ENCODE data around the gene CDIPT. TPM values are rescaled to one million over a fixed set of nuclear protein-coding genes. Genes with fewer than 3 reads are reported as not detected.

CDIPT gene
- total and polyA plus RNA-seq, 2 of the 13 experiments (the other 11 are each of a cell fraction or from before 2014, with no cell fraction given), result 54.9 to 97.5 TPM

GRCh38 chr16:29900888-29901606, 38.0 kb upstream of the CDIPT start (continued):
- TF ChIP-seq ZNF556 (CRISPR knock-in tag; IDR thresholded peaks at IDR 0.05; ENCODE audit: borderline replicate concordance) (0 out of 2 replicates have a peak, but pooled peaks have one; percentile 2), AGO1 (IDR thresholded peaks at IDR 0.05; ENCODE audit: low read depth, low read length, poor library complexity, severe bottlenecking) (peak; percentile 51), TIGD3 (CRISPR knock-in tag; IDR thresholded peaks at IDR 0.05; ENCODE audit: borderline replicate concordance) (no peak), JUND (CRISPR knock-in tag; IDR thresholded peaks at IDR 0.05) (no peak), ETS1 (CRISPR knock-in tag; IDR thresholded peaks at IDR 0.05) (no peak), WIZ (CRISPR knock-in tag; IDR thresholded peaks at IDR 0.05) (0 out of 2 replicates have a peak, but pooled peaks have one; percentile 34), REL (CRISPR knock-in tag; conservative IDR thresholded peaks at IDR 0.05) (no peak), THAP9 (CRISPR knock-in tag; IDR thresholded peaks at IDR 0.05; ENCODE audit: borderline replicate concordance) (no peak), SMAD9 (CRISPR knock-in tag; IDR thresholded peaks at IDR 0.05) (no peak), ZNF432 (CRISPR knock-in tag; IDR thresholded peaks at IDR 0.05; ENCODE audit: borderline replicate concordance) (no peak), KDM6A (CRISPR knock-in tag; IDR thresholded peaks at IDR 0.05; ENCODE audit: low read depth) (0 out of 2 replicates have a peak, but pooled peaks have one; percentile 6), ZBTB2 (CRISPR knock-in tag; IDR thresholded peaks at IDR 0.05; ENCODE audit: low read depth) (no peak), ZNF451 (CRISPR knock-in tag; IDR thresholded peaks at IDR 0.05) (no peak), ZKSCAN8 (CRISPR knock-in tag; IDR thresholded peaks at IDR 0.05; ENCODE audit: borderline replicate concordance) (no peak), NR2F1 (CRISPR knock-in tag; IDR thresholded peaks at IDR 0.05) (no peak), ZNF530 (CRISPR knock-in tag; IDR thresholded peaks at IDR 0.05; ENCODE audit: low read depth) (no peak)
- TF ChIP-seq, protein P1, sequence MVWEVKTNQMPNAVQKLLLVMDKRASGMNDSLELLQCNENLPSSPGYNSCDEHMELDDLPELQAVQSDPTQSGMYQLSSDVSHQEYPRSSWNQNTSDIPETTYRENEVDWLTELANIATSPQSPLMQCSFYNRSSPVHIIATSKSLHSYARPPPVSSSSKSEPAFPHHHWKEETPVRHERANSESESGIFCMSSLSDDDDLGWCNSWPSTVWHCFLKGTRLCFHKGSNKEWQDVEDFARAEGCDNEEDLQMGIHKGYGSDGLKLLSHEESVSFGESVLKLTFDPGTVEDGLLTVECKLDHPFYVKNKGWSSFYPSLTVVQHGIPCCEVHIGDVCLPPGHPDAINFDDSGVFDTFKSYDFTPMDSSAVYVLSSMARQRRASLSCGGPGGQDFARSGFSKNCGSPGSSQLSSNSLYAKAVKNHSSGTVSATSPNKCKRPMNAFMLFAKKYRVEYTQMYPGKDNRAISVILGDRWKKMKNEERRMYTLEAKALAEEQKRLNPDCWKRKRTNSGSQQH (CRISPR knock-in tag; IDR thresholded peaks at IDR 0.05; ENCODE audit: low read depth), result no peak
- TF ChIP-seq, protein P2, sequence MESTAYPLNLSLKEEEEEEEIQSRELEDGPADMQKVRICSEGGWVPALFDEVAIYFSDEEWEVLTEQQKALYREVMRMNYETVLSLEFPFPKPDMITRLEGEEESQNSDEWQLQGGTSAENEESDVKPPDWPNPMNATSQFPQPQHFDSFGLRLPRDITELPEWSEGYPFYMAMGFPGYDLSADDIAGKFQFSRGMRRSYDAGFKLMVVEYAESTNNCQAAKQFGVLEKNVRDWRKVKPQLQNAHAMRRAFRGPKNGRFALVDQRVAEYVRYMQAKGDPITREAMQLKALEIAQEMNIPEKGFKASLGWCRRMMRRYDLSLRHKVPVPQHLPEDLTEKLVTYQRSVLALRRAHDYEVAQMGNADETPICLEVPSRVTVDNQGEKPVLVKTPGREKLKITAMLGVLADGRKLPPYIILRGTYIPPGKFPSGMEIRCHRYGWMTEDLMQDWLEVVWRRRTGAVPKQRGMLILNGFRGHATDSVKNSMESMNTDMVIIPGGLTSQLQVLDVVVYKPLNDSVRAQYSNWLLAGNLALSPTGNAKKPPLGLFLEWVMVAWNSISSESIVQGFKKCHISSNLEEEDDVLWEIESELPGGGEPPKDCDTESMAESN (CRISPR knock-in tag; conservative IDR thresholded peaks at IDR 0.05), result peak; percentile 31; the same call in 1 of the 2 replicates
